Measurements from ENCODE around the gene VEZT.
A peak's percentile ranks its signal among the peaks of the same experiment; 100 is the strongest.
"Not testable (repeated sequence)": the region's sequence is repeated elsewhere in the genome, so short reads cannot be mapped to it uniquely, and the experiment has no call there.

Gene VEZT

GRCh38 chr12:95217377-95218149 is at the start of gene VEZT, which contains the start of gene FGD6:
Gene VEZT, plus strand, starts transcription at chr12:95217807. Its CDS starts 44 bp downstream, at chr12:95217851.
Gene FGD6, minus strand, starts transcription at chr12:95217467. Its CDS starts 227 bp downstream, at chr12:95217240.
- peak; percentile 97 for DNase-seq

GRCh38 chr12:95168746-95169145 is 48.9 kb upstream of the VEZT start:
- no peak for DNase-seq

GRCh38 chr12:95169368-95169767 is 48.2 kb upstream of the VEZT start:
- DNase-seq = no peak

- DNase-seq = no peak
Measured at GRCh38 chr12:95173392-95174251, 44.0 kb upstream of the VEZT start.

GRCh38 chr12:95177201-95177768 is 40.3 kb upstream of the VEZT start:
- DNase-seq = no peak

- DNase-seq = no peak
Measured at GRCh38 chr12:95178136-95178535, 39.5 kb upstream of the VEZT start.

- DNase-seq = no peak
Measured at GRCh38 chr12:95179011-95179410, 38.6 kb upstream of the VEZT start.

GRCh38 chr12:95181103-95181502 is 36.5 kb upstream of the VEZT start:
- no peak for DNase-seq

- no peak for DNase-seq
Measured at GRCh38 chr12:95182868-95183415, 34.7 kb upstream of the VEZT start.

GRCh38 chr12:95184121-95184520 is 33.5 kb upstream of the VEZT start:
- no peak for DNase-seq

- no peak for DNase-seq
Measured at GRCh38 chr12:95185072-95185471, 32.5 kb upstream of the VEZT start.

GRCh38 chr12:95185854-95186253 is 31.8 kb upstream of the VEZT start:
- no peak for DNase-seq

- no peak for DNase-seq
Measured at GRCh38 chr12:95187865-95188415, 29.7 kb upstream of the VEZT start.

- no peak for DNase-seq
Measured at GRCh38 chr12:95191060-95191696, 26.4 kb upstream of the VEZT start.

- DNase-seq = no peak
Measured at GRCh38 chr12:95192271-95192670, 25.3 kb upstream of the VEZT start.

GRCh38 chr12:95193139-95193538 is 24.5 kb upstream of the VEZT start:
- no peak for DNase-seq

GRCh38 chr12:95195122-95195521 is 22.5 kb upstream of the VEZT start:
- no peak for DNase-seq

GRCh38 chr12:95196875-95197569 is 20.6 kb upstream of the VEZT start:
- not testable (repeated sequence) for DNase-seq

- no peak for DNase-seq
Measured at GRCh38 chr12:95197636-95198035, 20.0 kb upstream of the VEZT start.

- no peak for DNase-seq
Measured at GRCh38 chr12:95198914-95199313, 18.7 kb upstream of the VEZT start.

- DNase-seq = no peak
Measured at GRCh38 chr12:95200128-95200894, 17.3 kb upstream of the VEZT start.

Measured in T1000 (cell line).